ENCODE measurements around the gene TTLL11. TPM values are rescaled to one million over a fixed set of nuclear protein-coding genes. Genes with fewer than 3 reads are reported as not detected.

Gene TTLL11
- total RNA-seq, 4 donors from 2014 or later = 9.1 to 47.4 (median 11.3) TPM

DNA sequence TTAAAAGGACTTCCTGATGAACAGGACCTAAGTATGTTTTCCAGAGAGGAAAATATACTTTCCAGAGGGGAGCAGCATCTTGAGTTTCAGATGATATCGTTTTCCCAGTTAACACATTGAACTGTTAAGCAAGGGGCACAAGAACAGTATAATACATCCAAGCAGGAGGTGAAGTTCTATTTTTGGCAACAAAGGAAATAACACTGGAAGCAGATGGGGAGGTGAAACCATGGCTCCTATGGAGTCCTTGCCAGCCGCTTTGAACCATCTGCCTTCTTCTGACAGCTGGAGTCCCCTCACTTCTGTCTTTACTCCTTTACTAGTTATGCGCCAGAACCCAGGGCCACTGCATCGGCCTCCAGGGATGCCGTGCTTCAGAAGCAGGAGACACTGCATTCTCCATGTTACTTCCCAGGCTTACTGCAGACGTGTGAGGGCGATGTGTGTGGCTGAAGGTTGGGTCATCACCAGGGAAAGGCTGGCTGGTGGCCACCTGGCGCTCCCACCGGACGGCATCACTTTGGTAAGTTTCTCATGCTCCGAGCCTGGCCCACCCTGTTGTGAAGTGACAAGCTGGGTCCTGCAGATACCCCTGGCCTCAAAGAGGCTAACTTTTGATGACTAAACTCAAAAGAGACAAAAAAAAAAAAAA lies 77.8 kb downstream of the TTLL11 start:
- no peak for DNase-seq
- intact Hi-C loops (cut with DNase I; ENCODE audit: low total_unique reads) = no loop called here
- H3K36me3 ChIP-seq = no peaks in the 10 kb centered on the region
- no peak overlapping the region for H3K27ac ChIP-seq
- no peaks in the 10 kb centered on the region for H3K9me3 ChIP-seq
- peaks cover 0 to 8% (median 1%) of the 10 kb centered on the region in 4 donors for H3K4me1 ChIP-seq
- H3K4me3 ChIP-seq = no peak overlapping the region
- 85 to 89% methylated on average over 4 to 11 of the region's 11 CpGs for WGBS, 2 donors (ENCODE audit: low coverage in 1 of 2)
- H3K27me3 ChIP-seq = no peaks in the 10 kb centered on the region
- in situ Hi-C loops (cut with MboI; ENCODE audit: low pct_ligation_motif_present in 1 of 4, low pct_unique_long_range_greater_than_20kb in 1 of 4, low sequenced_read_pairs in 3 of 4) = no loop called here
- TF ChIP-seq POLR2AphosphoS5 (IDR thresholded peaks at IDR 0.05) (no peak), EP300 (IDR thresholded peaks at IDR 0.05; ENCODE audit: low read depth) (no peak), POLR2A (IDR thresholded peaks at IDR 0.05) (no peak)
- TF ChIP-seq, protein P1, sequence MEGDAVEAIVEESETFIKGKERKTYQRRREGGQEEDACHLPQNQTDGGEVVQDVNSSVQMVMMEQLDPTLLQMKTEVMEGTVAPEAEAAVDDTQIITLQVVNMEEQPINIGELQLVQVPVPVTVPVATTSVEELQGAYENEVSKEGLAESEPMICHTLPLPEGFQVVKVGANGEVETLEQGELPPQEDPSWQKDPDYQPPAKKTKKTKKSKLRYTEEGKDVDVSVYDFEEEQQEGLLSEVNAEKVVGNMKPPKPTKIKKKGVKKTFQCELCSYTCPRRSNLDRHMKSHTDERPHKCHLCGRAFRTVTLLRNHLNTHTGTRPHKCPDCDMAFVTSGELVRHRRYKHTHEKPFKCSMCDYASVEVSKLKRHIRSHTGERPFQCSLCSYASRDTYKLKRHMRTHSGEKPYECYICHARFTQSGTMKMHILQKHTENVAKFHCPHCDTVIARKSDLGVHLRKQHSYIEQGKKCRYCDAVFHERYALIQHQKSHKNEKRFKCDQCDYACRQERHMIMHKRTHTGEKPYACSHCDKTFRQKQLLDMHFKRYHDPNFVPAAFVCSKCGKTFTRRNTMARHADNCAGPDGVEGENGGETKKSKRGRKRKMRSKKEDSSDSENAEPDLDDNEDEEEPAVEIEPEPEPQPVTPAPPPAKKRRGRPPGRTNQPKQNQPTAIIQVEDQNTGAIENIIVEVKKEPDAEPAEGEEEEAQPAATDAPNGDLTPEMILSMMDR (IDR thresholded peaks at IDR 0.05) = no peak

GRCh38 chr9:122011818-122012498 lies 81.2 kb downstream of the TTLL11 start:
- H3K4me3 ChIP-seq = no peak overlapping the region
- DNase-seq = no peak
- no peaks in the 10 kb centered on the region for H3K36me3 ChIP-seq
- TF ChIP-seq POLR2A (IDR thresholded peaks at IDR 0.05) = no peak
- TF ChIP-seq, protein P1 (IDR thresholded peaks at IDR 0.05) = no peak
- no peak for TF ChIP-seq EP300 (IDR thresholded peaks at IDR 0.05; ENCODE audit: low read depth)
- no peak for TF ChIP-seq POLR2AphosphoS5 (IDR thresholded peaks at IDR 0.05)
- no peaks in the 10 kb centered on the region for H3K27me3 ChIP-seq
- H3K9me3 ChIP-seq = no peaks in the 10 kb centered on the region
- H3K4me1 ChIP-seq = peaks cover 0 to 8% (median 1%) of the 10 kb centered on the region in 4 donors
- intact Hi-C loops (cut with DNase I; ENCODE audit: low total_unique reads) (no loop called here), in situ Hi-C loops (cut with MboI; ENCODE audit: low pct_ligation_motif_present in 1 of 4, low pct_unique_long_range_greater_than_20kb in 1 of 4, low sequenced_read_pairs in 3 of 4) (no loop called here)
- 90 to 92% methylated on average over 4 of the region's 4 CpGs for WGBS, 2 donors (ENCODE audit: low coverage in 1 of 2)
- no peak overlapping the region for H3K27ac ChIP-seq

GRCh38 chr9:122008559-122008958 lies 84.5 kb downstream of the TTLL11 start:
- Histone ChIP-seq H3K4me1 (no peaks in the 10 kb centered on the region), H3K36me3 (no peaks in the 10 kb centered on the region), H3K27me3 (no peaks in the 10 kb centered on the region), H3K9me3 (no peaks in the 10 kb centered on the region), H3K27ac (no peak overlapping the region), H3K4me3 (no peak overlapping the region)
- in situ Hi-C loops (cut with MboI; ENCODE audit: low pct_ligation_motif_present in 1 of 4, low pct_unique_long_range_greater_than_20kb in 1 of 4, low sequenced_read_pairs in 3 of 4) = no loop called here
- intact Hi-C loops (cut with DNase I; ENCODE audit: low total_unique reads) = no loop called here
- WGBS, 2 donors (ENCODE audit: low coverage in 1 of 2) = 79 to 91% methylated on average over 10 of the region's 10 CpGs
- no peak for TF ChIP-seq EP300 (IDR thresholded peaks at IDR 0.05; ENCODE audit: low read depth)
- no peak for TF ChIP-seq POLR2AphosphoS5 (IDR thresholded peaks at IDR 0.05)
- TF ChIP-seq, protein P1 (IDR thresholded peaks at IDR 0.05) = no peak
- no peak for TF ChIP-seq POLR2A (IDR thresholded peaks at IDR 0.05)
- no peak for DNase-seq

- DNase-seq = no peak
- no peak overlapping the region for H3K27ac ChIP-seq
- H3K36me3 ChIP-seq = no peaks in the 10 kb centered on the region
- H3K9me3 ChIP-seq = no peaks in the 10 kb centered on the region
- no peak overlapping the region for H3K4me3 ChIP-seq
- H3K4me1 ChIP-seq = no peaks in the 10 kb centered on the region
- in situ Hi-C loops (cut with MboI; ENCODE audit: low pct_ligation_motif_present in 1 of 4, low pct_unique_long_range_greater_than_20kb in 1 of 4, low sequenced_read_pairs in 3 of 4) = no loop called here
- intact Hi-C loops (cut with DNase I; ENCODE audit: low total_unique reads) = no loop called here
- H3K27me3 ChIP-seq = no peaks in the 10 kb centered on the region
- 40 to 67% methylated on average over 1 of the region's 1 CpG for WGBS, 2 donors (ENCODE audit: low coverage in 1 of 2)
- TF ChIP-seq EP300 (IDR thresholded peaks at IDR 0.05; ENCODE audit: low read depth) (no peak), POLR2A (IDR thresholded peaks at IDR 0.05) (no peak), POLR2AphosphoS5 (IDR thresholded peaks at IDR 0.05) (no peak)
- TF ChIP-seq, protein P1 (IDR thresholded peaks at IDR 0.05) = no peak
Observed at GRCh38 chr9:122007837-122008236, 85.3 kb downstream of the TTLL11 start.

Measured in transverse colon (tissue), 4 donors.